ENCODE results near the gene HMGXB3. TPM values are rescaled to one million over a fixed set of nuclear protein-coding genes. Genes with fewer than 3 reads are reported as not detected.

Gene HMGXB3
- total RNA-seq, 2 experiments from 2014 or later, result 27.4 to 29.3 TPM

- H3K4me1 ChIP-seq (ENCODE audit: insufficient read depth, low read length), result no peaks in the 10 kb centered on the region
- H3K27me3 ChIP-seq (ENCODE audit: control insufficient read depth in 1 of 2, insufficient read depth in 2 of 2, low read length in 2 of 2), result no peaks in the 10 kb centered on the region
- H3K27me3 Mint-ChIP-seq, result no peaks in the 10 kb centered on the region
- no peak overlapping the region for H3K27ac Mint-ChIP-seq
- intact Hi-C loops (cut with DNase I, micrococcal nuclease), result no loop called here
- no peaks in the 10 kb centered on the region for H3K9me3 ChIP-seq (ENCODE audit: control insufficient read depth in 1 of 2, insufficient read depth in 1 of 2, low read length in 2 of 2)
- DNase-seq (no peak), ATAC-seq (ENCODE audit: poor library complexity) (no peak)
- peaks cover 29% of the 10 kb centered on the region for H3K36me3 ChIP-seq (ENCODE audit: insufficient read depth, low read length)
- ChIA-PET POLR2A (no interaction called here), CTCF (no interaction called here)
- H3K4me1 Mint-ChIP-seq (ENCODE audit: low read depth), result no peaks in the 10 kb centered on the region
- peaks cover 46% of the 10 kb centered on the region for H3K36me3 Mint-ChIP-seq (ENCODE audit: low read depth)
- H3K4me3 ChIP-seq (ENCODE audit: low read length), result no peak overlapping the region
- no peak overlapping the region for H3K27ac ChIP-seq (ENCODE audit: low read depth in 1 of 2, low read length in 2 of 2)
- no peak overlapping the region for H3K4me3 Mint-ChIP-seq
- TF ChIP-seq, protein P1, sequence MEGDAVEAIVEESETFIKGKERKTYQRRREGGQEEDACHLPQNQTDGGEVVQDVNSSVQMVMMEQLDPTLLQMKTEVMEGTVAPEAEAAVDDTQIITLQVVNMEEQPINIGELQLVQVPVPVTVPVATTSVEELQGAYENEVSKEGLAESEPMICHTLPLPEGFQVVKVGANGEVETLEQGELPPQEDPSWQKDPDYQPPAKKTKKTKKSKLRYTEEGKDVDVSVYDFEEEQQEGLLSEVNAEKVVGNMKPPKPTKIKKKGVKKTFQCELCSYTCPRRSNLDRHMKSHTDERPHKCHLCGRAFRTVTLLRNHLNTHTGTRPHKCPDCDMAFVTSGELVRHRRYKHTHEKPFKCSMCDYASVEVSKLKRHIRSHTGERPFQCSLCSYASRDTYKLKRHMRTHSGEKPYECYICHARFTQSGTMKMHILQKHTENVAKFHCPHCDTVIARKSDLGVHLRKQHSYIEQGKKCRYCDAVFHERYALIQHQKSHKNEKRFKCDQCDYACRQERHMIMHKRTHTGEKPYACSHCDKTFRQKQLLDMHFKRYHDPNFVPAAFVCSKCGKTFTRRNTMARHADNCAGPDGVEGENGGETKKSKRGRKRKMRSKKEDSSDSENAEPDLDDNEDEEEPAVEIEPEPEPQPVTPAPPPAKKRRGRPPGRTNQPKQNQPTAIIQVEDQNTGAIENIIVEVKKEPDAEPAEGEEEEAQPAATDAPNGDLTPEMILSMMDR (IDR thresholded peaks at IDR 0.05), result no peak
- H3K9me3 Mint-ChIP-seq, result no peaks in the 10 kb centered on the region
Observed at GRCh38 chr5:149982505-149982904, 18.0 kb upstream of the HMGXB3 start.

GRCh38 chr5:149988126-149988525 lies 12.4 kb upstream of the HMGXB3 start:
- ChIA-PET POLR2A (no interaction called here), CTCF (no interaction called here)
- Mint-ChIP-seq H3K4me1 (ENCODE audit: low read depth) (no peaks in the 10 kb centered on the region), H3K36me3 (ENCODE audit: low read depth) (no peaks in the 10 kb centered on the region), H3K9me3 (no peaks in the 10 kb centered on the region), H3K27ac (no peak overlapping the region), H3K27me3 (no peaks in the 10 kb centered on the region), H3K4me3 (no peak overlapping the region)
- Histone ChIP-seq H3K36me3 (ENCODE audit: insufficient read depth, low read length) (no peaks in the 10 kb centered on the region), H3K9me3 (ENCODE audit: control insufficient read depth in 1 of 2, insufficient read depth in 1 of 2, low read length in 2 of 2) (no peaks in the 10 kb centered on the region), H3K27me3 (ENCODE audit: control insufficient read depth in 1 of 2, insufficient read depth in 2 of 2, low read length in 2 of 2) (no peaks in the 10 kb centered on the region), H3K4me1 (ENCODE audit: insufficient read depth, low read length) (no peaks in the 10 kb centered on the region), H3K27ac (ENCODE audit: low read depth in 1 of 2, low read length in 2 of 2) (no peak overlapping the region), H3K4me3 (ENCODE audit: low read length) (no peak overlapping the region)
- ATAC-seq (ENCODE audit: poor library complexity), result no peak
- no peak for DNase-seq
- intact Hi-C loops (cut with DNase I, micrococcal nuclease), result no loop called here
- TF ChIP-seq, protein P1 (IDR thresholded peaks at IDR 0.05), result no peak

DNA sequence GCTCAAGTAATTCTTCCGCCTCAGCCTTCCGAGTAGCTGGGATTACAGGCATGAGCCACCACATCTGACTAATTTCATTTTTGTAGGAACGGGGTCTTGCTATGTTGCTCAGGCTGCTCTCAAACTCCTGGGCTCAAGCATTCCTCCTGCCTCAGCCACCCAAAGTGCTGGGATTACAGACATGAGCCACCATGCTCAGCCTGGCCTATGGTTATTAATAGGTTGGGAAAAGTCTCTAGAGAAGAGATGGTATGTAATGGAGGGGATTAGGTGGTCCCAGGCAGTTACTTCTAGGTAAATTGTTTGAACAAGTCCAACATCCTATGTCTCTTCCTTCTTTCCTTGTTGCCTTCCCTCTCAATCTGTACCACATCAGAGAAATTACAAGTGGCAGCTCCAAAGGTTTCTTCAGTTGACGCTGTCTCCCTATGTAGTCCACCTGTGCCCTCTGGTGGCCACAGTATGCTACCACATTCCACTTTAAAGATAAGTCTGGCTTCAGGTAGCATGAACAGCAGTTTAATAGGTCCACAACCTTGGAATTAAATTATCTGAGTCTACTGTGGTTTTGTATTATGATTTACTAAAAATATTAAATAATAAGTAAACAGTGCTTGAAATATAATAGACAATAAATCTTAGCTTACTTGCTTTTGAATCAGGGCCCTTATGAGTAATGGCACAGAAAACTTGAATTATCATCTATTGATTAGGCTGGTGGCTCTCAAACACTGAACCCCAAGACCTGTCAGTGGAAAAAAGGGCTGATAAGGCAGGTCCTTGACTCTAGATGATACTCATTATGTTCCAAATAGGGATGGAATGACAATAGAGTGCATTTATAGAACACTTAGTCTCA lies 9.8 kb upstream of the HMGXB3 start:
- no peak overlapping the region for H3K27ac Mint-ChIP-seq
- no peaks in the 10 kb centered on the region for H3K4me1 ChIP-seq (ENCODE audit: insufficient read depth, low read length)
- no peaks in the 10 kb centered on the region for H3K36me3 ChIP-seq (ENCODE audit: insufficient read depth, low read length)
- POLR2A ChIA-PET, result interaction anchor here (1.2 kb wide), 1 partner anchor 156 kb away, joined by 3 read pairs; no protein-coding TSS in a partner anchor
- H3K9me3 Mint-ChIP-seq, result no peaks in the 10 kb centered on the region
- H3K27ac ChIP-seq (ENCODE audit: low read depth in 1 of 2, low read length in 2 of 2), result no peak overlapping the region
- TF ChIP-seq, protein P1 (IDR thresholded peaks at IDR 0.05), result peak; percentile 97
- H3K4me3 ChIP-seq (ENCODE audit: low read length), result no peak overlapping the region
- H3K27me3 Mint-ChIP-seq, result no peaks in the 10 kb centered on the region
- ATAC-seq (ENCODE audit: poor library complexity) (peak; percentile 94), DNase-seq (peak; percentile 46 to 83 (median 57))
- H3K36me3 Mint-ChIP-seq (ENCODE audit: low read depth), result peaks cover 10% of the 10 kb centered on the region
- no peak overlapping the region for H3K4me3 Mint-ChIP-seq
- no peaks in the 10 kb centered on the region for H3K4me1 Mint-ChIP-seq (ENCODE audit: low read depth)
- CTCF ChIA-PET, result interaction anchor here (0.6 to 2.6 kb wide), 21 partner anchors 9 to 459 kb away, joined by 3 to 26 read pairs (median 5); partner anchors contain the start of genes HMGXB3, RPS14, SLC26A2 and TIGD6
- no peaks in the 10 kb centered on the region for H3K9me3 ChIP-seq (ENCODE audit: control insufficient read depth in 1 of 2, insufficient read depth in 1 of 2, low read length in 2 of 2)
- intact Hi-C loops (cut with DNase I, micrococcal nuclease), result loop anchor here (1.0 to 10.0 kb wide), 5 partner anchors 138 to 1606 kb away; partner anchors contain the start of genes FBXO38 (in 1 of the 2) and TCOF1 (in 1 of the 2)
- H3K27me3 ChIP-seq (ENCODE audit: control insufficient read depth in 1 of 2, insufficient read depth in 2 of 2, low read length in 2 of 2), result no peaks in the 10 kb centered on the region

All from CD4-positive, alpha-beta T cell (primary cell).